HG02852 (cell line): ENCODE measurements around the gene RAD54L2.
"Not testable (repeated sequence)": the region's sequence is repeated elsewhere in the genome, so short reads cannot be mapped to it uniquely, and the experiment has no call there.

ENCODE experiments used
- ATAC-seq: cut with Tn5 transposase; IDR thresholded peaks from one replicate; pipeline ENCODE4 v1.9.1; 2021; ENCODE audit warnings: mild to moderate bottlenecking, moderate library complexity; ENCODE audit not compliant: unreplicated experiment

RAD54L2 gene

GRCh38 chr3:51538459-51539290 is at the start of gene RAD54L2:
Gene RAD54L2, plus strand, starts transcription at chr3:51538719. Its CDS starts 51,702 bp downstream, at chr3:51590421.
- peak; percentile 80 for ATAC-seq

GRCh38 chr3:51498876-51499738 is 39.4 kb upstream of the RAD54L2 start:
- ATAC-seq = peak; percentile 57

- no peak for ATAC-seq
Measured at GRCh38 chr3:51500632-51501131, 37.8 kb upstream of the RAD54L2 start.

- ATAC-seq = no peak
Measured at GRCh38 chr3:51501833-51502561, 36.5 kb upstream of the RAD54L2 start.

- ATAC-seq = no peak
Measured at GRCh38 chr3:51502562-51502910, 36.0 kb upstream of the RAD54L2 start.

- no peak for ATAC-seq
Measured at GRCh38 chr3:51503007-51503406, 35.5 kb upstream of the RAD54L2 start.

- no peak for ATAC-seq
Measured at GRCh38 chr3:51508255-51508654, 30.3 kb upstream of the RAD54L2 start.

- ATAC-seq = no peak
Measured at GRCh38 chr3:51510996-51511395, 27.5 kb upstream of the RAD54L2 start.

GRCh38 chr3:51514210-51514609 is 24.3 kb upstream of the RAD54L2 start:
- ATAC-seq = no peak

- no peak for ATAC-seq
Measured at GRCh38 chr3:51519848-51520247, 18.7 kb upstream of the RAD54L2 start.

- peak; percentile 68 for ATAC-seq
Measured at GRCh38 chr3:51520906-51521730, 17.4 kb upstream of the RAD54L2 start.

- ATAC-seq = no peak
Measured at GRCh38 chr3:51522273-51522962, 16.1 kb upstream of the RAD54L2 start.

GRCh38 chr3:51524874-51525273 is 13.6 kb upstream of the RAD54L2 start:
- not testable (repeated sequence) for ATAC-seq

- no peak for ATAC-seq
Measured at GRCh38 chr3:51530485-51530884, 8.0 kb upstream of the RAD54L2 start.

GRCh38 chr3:51535146-51536019 is 3.1 kb upstream of the RAD54L2 start:
- no peak for ATAC-seq

- not testable (repeated sequence) for ATAC-seq
Measured at GRCh38 chr3:51537631-51538030, 888 bp upstream of the RAD54L2 start.

GRCh38 chr3:51538115-51538458 is 432 bp upstream of the RAD54L2 start:
- no peak for ATAC-seq

- peak; percentile 23 for ATAC-seq
Measured at GRCh38 chr3:51539291-51539941, 897 bp downstream of the RAD54L2 start.
